HG02840 (cell line): ENCODE data around the gene CACNG5.
"Not testable (repeated sequence)": the region's sequence is repeated elsewhere in the genome, so short reads cannot be mapped to it uniquely, and the experiment has no call there.

ENCODE experiments used
- ATAC-seq: cut with Tn5 transposase; IDR thresholded peaks from one replicate; pipeline ENCODE4 v1.9.1; 2021; ENCODE audit warnings: mild to moderate bottlenecking, moderate library complexity, moderate number of reproducible peaks; ENCODE audit not compliant: unreplicated experiment, low FRiP score

Gene CACNG5

DNA sequence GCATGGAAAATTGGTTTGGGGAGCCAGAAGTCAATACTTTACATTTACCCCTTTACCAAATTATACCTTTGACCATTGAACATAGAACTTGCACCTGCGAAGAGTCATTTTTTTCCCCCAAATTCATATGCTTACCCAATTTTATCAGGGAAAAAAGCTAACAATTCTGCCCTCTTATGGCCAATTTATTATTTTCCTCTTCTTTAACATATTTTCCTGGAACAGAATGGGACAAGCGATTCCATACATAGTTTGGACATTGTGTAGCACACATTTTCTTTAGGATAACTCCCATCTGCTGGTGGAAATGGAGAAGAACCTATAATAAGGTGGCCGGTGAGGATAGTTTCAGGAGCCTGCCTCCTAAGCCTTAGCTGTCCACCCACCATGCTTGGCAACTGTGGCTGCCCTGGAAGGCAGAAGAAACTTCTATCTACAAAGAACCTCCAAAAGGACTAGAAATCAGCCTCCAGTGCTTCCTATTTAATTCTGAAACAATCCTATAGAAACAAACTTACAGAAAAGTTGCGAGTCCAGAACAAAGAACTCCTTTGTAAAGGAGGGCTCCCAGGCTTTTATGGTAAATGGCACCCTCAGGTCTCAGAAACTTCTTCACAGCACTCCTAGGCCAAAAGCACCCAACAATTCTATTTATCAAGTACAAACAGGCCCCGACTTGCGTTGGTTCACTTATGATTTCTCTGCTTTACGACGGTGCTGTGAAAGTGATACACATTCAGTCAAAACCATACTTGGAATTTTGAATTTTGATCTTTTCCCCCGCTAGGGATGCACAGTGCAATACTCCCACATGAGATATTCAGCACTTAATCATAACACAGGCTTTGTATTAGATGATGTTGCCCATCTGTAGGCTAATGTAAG, 65.5 kb downstream of the CACNG5 start:
- no peak for ATAC-seq

DNA sequence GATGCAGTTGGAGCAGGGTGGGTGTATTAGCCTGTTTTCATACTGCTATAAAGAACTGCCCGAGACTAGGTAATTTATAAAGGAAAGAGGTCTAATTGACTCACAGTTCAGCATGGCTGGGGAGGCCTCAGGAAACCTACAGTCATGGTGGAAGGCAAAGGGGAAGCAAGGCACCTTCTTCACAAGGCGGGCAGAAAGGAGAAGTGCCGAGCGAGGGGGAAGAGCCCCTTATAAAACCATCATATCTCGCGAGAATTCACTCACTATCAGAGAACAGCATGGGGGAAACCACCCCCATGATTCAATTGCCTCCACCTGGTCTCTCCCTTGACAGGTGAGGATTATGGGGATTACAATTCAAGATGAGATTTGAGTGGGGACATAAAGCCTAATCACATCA, 68.4 kb downstream of the CACNG5 start:
- not testable (repeated sequence) for ATAC-seq

DNA sequence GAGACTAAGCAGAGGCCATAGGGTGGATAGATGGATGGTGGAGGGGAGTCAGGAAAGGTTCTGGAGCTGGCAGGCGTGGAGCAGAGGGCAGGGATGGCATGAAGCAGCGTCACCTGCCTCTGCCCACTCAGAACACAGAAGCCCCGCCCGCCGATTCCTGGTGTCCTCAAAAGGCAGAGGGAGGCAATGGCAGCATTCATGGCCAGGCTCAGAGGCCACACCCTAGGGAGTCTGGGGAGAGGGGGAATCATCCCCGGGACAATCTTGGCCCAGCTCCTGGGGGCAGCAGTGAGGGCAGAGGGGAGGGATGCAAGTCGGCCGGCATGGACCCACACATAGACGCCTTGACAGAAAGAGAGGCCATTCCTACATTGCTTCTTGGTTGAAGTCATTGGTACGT, 68.9 kb downstream of the CACNG5 start:
- no peak for ATAC-seq

- ATAC-seq: no peak
These were observed 70.1 kb downstream of the CACNG5 start for GRCh38 chr17:66904760-66905624.

DNA sequence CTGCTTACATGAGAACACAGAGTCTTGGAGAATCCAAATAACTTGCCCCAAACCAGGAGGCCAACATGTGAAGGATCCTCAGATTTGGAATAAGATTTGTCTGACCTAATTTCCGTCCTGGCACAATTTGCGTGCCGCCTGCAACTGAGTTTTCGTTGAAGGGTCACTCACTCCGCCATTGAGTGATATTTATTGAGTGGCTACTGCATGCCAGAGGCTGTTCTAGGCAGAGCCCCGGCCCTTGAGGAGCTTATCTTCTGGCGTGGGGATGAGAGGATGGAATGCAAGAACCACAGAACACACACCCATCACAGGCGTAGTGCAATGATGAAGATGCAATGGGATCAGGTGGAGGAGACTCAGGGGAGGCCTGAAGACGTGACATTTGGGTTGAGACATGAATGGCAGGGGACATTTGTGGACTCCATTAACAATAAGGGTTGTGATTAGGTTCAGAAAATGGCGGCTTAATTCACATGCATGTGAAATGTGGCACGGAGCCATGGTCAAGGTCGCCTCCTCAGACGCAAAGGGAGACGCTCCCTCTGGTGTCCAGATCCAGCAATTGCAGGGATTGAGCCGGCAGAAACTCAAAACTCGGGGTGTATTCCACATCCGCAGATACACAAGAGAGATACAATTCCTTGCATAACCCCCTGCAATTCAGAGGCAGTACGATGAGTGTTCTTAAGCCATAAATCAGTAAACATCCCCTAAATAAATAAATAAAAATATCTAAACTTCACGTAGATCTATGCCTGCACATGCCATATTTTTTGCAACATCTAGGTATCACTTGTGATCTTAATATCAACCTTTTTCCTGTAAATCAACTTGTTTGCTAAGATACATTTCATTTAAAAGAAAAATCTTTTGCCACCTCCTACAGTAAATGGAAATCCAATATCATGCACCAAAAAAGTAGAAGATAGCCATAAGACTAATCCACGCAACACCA, 71.7 kb downstream of the CACNG5 start:
- ATAC-seq: no peak

DNA sequence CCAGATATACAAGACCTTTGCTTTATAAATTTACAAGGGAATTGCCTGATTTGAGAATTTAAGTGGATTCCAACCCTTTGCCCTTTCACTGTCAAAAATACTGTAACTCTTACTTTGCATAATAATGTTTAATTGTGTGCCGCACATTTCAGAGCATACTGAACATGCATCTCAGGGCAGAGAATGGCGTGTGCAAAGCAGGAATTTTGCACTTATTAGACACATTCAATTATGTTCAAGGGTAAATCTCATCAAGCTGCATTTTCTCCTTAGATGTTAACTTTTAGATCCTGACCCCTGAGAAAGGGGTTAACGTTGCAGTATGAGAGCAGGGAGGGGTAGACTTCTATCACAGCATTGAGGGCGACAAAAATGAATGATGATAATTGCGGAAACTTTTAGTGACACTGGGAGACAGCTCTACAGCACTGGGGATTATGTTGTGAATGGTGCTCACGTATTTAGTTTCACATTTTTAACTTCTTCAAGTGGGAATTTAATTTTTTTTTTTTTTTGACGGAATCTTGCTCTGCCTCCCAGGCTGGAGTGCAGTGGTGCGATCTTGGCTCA, 75.0 kb downstream of the CACNG5 start:
- no peak for ATAC-seq

GRCh38 chr17:66910651-66911285, 75.9 kb downstream of the CACNG5 start:
- no peak for ATAC-seq

GRCh38 chr17:66915204-66915611, 80.3 kb downstream of the CACNG5 start:
- ATAC-seq: no peak

DNA sequence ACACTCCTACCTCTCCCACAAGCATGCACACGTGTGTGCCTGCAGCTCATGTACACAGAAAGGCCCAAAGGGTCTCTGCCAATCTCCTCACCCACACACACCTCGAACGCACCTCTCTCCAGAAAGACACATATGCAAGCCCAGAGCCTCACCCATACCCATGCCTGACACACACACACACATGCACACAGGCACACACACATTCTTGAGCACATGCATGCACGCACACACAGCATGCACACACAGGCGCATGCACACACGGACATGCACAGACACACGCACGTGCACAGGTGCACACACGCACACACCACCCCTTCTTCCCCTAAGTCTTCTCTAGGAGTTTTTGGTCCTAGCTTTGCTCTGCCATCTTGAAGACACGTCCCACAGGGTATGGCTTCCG, 80.9 kb downstream of the CACNG5 start:
- no peak for ATAC-seq

GRCh38 chr17:66916946-66917345, 82.0 kb downstream of the CACNG5 start:
- no peak for ATAC-seq

DNA sequence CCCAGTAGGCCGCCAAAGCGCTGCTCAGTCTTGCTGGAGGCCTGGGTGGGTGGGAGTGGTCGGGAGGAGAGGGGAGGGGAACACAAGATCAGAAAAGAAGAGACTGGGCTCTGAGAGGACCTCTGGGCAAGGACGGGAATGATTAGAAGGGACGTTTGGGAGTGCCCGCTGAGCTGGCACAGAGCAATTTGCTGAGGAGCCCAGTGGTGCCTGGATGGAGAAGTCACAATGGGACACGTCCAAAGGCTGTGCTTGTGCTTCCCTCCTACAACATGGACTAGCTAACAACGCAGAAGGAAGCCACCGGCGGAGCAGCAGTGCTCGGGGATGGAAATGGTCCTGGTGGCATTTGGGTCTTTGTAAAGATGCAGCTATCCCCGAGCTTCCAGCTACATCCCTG, 84.0 kb downstream of the CACNG5 start:
- ATAC-seq: no peak

DNA sequence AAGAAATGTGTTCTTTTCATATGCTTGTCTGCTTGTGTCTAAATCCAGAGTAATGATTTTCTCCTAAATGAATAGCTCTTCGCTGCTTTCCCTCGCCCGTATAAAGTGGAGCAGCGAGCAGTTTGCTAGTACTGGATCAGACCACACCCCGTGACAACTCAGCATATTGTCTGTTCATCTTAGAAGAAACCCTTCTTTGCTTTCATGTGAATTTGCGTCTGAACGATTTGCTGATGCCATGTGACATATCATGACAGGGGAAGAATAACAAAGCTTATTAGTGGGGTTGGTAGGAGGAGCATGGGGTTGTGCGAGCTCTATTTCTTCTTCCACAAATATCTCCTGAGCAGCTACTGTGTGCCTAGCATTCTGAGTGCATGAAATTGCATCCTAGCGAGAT, 85.5 kb downstream of the CACNG5 start:
- no peak for ATAC-seq

GRCh38 chr17:66920950-66921349, 86.0 kb downstream of the CACNG5 start:
- ATAC-seq: no peak

- no peak for ATAC-seq
These were observed 89.0 kb downstream of the CACNG5 start for GRCh38 chr17:66923886-66924285.

GRCh38 chr17:66925811-66926500, 91.0 kb downstream of the CACNG5 start:
- ATAC-seq: no peak

GRCh38 chr17:66928949-66929348, 94.0 kb downstream of the CACNG5 start:
- no peak for ATAC-seq

DNA sequence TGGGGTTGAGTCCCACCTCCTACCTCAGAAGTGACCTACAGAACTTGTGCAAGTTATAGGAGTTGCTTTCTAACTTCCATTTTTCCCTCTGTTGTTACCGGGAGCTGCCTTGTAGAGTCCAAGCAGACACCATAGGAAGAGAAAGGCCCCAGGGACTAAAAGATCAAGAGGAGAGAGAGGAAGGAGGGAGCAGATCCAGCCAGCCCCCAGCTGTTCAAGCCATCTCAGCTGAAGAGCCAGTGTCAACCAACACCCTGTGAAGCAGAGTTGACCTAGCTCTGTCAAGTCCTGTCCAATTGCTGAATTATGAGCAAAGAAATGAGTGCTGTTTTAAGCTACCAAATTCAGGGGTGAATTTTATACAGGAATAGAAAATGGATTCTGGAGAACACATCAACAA, 94.7 kb downstream of the CACNG5 start:
- ATAC-seq: no peak

DNA sequence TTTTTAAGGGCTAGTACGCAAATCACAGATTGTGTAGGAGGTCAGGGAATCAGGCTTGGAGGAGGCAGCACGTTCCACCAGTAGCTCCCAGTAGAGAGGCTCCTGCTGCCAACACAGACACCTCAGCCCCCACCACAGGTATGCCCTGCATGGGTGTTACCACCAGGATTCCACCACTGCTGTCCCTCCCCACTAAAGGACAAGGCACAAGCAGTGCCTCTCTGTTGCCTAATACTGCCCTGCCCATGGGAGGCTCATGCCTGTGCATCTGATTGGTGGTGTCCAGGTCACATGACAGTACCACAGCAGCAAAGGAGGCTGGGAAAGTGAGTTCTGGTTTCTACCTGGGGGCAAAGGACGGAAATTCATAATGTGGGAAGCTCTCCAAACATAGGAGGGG, 96.0 kb downstream of the CACNG5 start:
- ATAC-seq: no peak

GRCh38 chr17:66932311-66932710, 97.4 kb downstream of the CACNG5 start:
- ATAC-seq: no peak
